Hematopoietic multipotent progenitor cell (in vitro differentiated cells): Measurements from ENCODE around the gene S100A14. TPM values are rescaled to one million over a fixed set of nuclear protein-coding genes. Genes with fewer than 3 reads are reported as not detected.
"Not testable (repeated sequence)": the region's sequence is repeated elsewhere in the genome, so short reads cannot be mapped to it uniquely, and the experiment has no call there.

Experiments
- DNase-seq, 3 donors: peaks; one replicate each; pipeline ENCODE4 v3.0.0-alpha.2; 2011 to 2015; ENCODE audit warnings: low read depth in 2 of 3, low spot score in 2 of 3
- total RNA-seq: library from RNA; depleted of rRNA; stranded (reverse); fragments of >200 nt; gene quantifications from one replicate; pipeline ENCODE4 v1.2.3, GENCODE V29; 2012

S100A14 gene
- total RNA-seq, 1 donor, result not detected

DNA sequence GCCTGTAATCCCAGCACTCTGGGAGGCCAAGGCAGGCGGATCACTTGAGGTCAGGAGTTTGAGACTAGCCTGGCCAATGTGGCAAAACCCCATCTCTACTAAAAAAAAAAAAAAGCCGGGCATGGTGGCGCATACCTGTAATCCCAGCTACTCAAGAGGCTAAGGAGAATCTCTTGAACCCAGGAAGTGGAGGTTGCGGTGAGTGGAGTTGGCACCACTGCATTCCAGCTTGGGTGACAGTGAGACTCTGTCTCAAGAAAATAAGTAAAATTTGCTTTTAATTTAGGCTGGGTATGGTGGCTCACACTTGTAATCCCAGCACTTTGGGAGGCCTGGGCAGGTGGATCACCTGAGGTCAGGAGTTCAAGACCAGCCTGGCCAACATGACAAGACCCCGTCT is 24.1 kb upstream of the S100A14 start:
- not testable (repeated sequence) for DNase-seq

DNA sequence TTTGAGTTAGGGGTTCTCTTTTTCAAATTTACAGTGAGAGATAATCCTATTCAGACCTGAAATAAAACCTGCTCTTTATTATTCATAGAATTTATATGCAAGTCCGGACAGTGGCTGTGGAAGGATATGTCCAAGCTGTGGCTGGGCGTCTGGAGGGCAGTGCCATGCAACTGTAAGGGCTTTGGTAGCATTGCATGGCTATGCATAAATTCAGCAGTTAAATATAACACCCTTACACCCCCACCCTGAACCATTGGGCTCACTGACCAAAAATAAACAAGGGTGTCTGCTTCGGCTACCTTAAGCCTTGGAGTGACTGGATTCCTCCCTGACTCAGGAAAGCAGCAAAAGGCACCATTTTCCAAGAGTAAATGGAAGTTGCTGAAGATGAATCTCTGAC is 23.2 kb upstream of the S100A14 start:
- DNase-seq, result no peak

DNA sequence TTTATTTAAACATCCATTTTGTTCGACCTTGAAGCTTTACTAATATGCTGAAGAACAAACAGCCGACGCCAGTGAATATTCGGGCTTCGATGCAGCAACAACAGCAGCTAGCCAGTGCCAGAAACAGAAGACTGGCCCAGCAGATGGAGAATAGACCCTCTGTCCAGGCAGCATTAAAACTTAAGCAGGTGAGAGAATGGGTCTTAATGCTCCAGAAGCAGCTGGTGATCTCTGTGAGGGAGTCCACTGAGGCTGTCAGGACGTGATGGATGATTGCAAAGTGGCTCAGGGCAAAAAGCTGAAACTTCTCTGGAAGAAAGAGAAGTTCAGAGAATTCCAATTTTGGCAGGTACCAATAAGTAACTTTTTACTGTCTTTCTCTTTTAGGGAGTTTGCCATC is 22.1 kb upstream of the S100A14 start:
- DNase-seq, result no peak

DNA sequence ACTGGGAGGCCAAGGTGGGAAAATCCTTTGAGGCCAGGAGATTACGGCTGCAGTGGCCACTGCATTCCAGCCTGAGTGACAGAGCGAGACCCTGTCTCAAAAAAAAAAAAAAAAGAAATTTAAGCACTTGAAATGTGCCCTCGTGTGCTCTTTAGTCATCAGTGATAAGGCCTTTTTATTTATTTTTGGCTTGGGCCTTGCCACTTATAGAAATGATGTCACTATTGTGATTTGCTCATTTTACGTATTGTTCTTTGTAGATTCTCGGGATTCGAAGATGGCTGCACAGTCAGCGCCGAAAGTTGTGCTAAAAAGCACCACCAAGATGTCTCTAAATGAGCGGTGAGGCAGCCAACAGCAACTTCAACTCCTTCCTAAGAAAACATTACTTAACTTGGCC is 20.2 kb upstream of the S100A14 start:
- no peak for DNase-seq

DNA sequence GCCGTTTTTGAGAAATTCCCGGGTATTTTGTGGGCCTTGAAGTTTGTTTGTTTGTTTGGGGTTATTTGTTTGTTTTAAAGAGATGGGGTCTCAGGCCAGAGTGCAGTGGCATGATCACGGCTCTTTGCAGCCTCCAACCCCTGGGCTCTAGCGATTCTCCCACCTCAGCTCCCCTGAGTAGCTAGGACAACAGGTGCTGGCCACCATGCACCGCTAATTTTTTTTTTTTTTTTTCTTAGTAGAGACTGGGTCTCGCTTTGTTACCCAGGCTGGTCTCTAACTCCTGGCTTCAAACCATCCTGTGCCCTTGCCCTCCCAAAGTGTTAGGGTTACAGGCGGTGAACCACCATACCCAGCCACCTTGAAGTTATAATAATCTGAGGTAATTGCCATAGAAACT is 19.7 kb upstream of the S100A14 start:
- DNase-seq, result no peak

DNA sequence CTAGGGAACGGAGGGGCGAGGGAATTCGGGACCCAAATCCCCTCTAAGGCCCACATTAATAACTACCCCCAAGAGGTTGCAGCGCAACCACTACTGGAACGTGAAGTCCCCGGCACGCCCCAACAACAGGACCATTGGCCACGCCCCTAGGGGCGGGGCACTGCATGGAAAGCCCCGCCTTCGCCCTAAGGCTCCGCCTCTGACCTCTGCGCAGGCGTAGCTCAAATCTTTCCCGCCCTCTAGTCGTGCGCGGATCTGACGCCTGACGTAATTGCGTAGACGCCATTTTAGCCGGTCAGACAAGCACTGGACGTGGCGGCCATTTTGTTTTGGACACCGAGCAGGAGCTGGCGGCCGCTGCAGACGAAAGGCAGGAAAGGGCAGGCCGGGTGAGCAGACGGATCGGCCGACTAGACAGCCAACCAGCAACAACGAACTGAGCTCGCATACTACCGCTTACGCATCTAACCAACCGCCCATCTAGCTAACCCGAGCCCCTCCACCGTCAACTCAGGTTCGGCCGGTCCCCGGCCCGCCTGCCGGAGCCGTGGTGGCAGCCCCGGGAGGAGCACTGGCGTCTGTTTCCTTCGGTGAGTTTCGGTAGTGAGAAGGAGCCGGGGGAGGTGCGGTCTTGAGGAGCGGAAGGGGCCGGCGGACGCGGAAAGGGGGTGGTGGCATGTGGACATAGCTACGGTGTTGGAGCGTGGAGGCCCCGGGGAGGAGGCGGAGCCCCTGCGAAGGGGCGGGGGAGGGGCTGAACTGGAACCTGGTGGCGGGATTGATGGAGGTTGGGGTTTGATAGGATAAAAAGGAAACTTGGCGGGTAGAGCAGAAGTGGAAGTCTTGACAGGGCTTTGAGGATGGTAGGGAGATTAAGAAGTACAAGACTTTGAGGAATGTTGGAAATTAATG is 17.9 kb upstream of the S100A14 start, which contains the start of gene CHTOP:
Gene CHTOP (plus strand): TSS at position 313 of the 912 bp plus-strand sequence. CDS start 2,523 bp downstream, outside the sequence.
- DNase-seq, result peak; percentile 97 to 98 (median 98)

DNA sequence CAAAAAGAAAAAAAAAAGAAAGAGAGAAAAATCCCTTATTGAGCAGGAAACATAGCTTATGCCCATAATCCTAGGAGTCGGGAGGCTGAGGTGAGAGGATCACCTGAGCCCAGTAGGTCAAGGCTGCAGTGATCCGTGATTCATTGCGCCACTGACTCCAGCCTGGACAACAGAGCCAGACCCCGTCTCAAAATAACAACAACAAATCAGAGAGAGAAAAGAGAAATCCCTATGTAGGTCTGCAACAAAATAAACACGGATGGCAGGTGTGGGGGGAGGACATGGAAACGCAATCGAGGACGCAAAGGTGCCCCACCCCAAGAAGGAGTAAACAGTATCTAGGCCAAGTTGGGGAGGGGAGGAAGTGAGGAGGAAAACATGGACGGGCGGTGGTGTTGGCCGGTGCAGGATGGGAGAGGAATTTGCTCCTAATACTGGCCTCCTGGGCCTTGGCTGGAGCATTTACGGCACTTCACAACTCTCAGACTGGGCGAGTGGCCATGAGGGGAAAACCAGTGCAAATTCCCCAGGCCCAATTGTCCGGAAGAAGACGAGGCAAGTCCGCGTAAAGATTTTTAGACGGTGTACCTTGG is 17.1 kb upstream of the S100A14 start:
- DNase-seq, result no peak

DNA sequence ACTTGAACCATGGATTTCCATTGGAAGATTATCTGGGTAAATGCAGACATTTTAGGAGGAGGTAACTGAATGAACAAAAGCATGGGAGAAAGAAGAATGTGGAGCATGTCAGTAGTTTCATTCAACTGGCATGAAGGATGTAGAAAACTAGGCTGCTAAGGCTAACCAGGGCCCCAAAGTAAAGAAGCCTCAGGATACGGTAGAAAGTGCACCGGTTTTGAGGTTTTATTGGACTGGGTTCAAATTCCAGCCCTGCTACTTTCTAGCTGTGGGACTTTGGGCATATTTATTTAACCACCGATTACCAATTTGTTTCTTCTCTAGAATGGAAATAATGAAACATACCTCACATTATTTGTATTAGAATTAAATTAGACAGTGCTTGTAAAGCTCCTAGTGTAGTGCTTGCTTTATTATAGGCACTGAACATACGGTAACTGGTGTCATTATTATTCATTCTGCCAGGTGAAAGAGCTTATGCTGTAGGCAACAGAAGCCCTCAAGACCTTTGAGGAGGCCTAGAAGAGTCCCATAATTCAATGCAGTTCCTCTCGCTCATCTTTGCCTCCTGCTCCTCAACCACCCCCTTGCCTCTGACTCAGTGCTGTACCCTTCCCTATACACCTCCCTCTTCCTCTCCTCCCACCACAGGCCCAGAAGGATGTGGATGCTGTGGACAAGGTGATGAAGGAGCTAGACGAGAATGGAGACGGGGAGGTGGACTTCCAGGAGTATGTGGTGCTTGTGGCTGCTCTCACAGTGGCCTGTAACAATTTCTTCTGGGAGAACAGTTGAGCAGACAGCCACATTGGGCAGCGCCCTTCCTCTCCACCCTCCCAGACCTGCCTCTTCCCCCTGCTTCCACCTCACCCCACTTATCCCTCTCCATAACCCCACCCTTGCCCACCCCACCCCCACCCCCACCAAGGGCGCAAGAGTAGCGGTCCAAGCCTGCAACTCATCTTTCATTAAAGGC is 15.2 kb upstream of the S100A14 start:
- DNase-seq, result no peak

DNA sequence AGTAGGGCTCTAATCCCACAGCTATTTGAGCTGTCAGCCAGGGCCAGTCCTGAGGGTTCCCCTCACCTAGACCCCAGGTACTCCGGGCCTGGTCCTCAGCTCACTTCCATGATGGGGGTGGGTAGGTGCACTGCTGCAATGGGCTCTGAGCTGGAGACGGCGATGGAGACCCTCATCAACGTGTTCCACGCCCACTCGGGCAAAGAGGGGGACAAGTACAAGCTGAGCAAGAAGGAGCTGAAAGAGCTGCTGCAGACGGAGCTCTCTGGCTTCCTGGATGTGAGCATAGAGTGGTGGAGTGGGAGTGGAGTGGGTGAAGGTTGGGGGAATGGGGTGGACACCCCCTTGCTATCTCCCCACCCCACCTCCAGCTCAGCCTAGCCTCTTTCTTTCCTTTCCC is 14.3 kb upstream of the S100A14 start:
- no peak for DNase-seq

DNA sequence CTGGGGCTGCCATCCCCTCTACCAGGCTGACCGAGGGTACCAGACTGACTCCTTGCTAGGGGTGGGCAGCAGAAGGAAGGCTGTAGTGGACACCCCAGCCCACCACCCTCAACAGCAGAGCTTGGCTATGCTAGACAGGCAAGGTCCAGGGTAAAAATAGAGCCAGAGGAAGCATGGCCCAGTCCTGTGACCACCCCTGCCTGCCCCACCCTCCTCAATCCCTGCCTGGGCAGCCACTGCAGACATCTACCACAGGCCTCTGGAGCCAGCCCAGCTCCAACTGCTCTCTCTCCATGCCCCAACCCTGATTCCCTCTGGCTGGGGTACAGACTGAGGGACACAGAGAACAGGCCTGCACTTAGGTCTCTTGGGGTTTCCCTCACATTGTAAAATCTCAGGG is 13.8 kb upstream of the S100A14 start:
- no peak for DNase-seq

DNA sequence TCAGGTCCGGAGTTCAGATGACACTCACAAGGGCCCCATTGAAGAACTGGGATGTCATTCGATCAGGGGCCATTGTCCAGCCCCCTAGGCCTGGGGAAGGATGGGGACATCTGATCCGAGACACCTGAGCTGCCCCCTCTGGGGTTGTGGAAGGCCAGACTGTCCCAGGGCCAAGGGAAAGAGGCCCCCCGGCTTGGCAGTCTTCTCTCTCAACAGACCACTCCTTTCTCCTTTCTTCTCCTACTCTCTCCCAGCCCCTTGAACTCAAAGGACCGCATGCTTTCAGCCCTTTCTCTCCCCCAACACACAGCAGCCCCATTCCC is 13.2 kb upstream of the S100A14 start:
- no peak for DNase-seq

DNA sequence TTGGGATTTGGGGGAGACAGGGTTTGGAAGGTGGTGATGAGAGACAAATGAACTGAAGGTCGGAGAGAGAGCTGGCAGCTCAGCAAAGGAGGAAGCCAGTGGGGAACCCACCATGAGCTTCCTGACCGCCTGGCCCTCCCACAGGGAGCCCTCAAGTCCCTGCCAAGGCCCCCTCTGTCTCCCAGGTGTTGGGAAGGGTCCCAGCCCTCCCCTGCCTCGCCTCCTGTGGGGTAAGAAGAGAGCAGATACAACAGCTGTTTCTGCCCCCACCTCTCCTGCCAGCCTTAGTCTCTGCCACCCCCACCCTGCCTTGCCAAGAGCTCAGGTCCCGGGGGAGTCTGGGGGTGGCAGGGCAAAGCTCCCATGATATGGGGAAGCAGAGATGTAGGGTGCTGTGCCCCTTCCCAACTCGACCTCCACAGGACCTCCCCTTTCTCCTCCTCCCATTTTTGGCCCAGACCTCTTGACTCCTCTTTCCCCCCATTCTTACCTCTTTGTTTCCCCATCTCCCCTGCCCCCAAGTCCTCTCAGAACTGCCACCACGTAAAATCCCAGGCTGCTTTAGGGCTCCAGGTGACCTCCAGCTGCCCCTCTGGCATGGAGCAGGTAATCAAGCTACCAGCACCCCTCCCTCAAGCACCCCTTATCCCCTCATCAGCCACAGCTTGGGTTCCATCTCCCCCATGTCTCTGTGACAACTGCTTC is 12.7 kb upstream of the S100A14 start:
- DNase-seq, result no peak

DNA sequence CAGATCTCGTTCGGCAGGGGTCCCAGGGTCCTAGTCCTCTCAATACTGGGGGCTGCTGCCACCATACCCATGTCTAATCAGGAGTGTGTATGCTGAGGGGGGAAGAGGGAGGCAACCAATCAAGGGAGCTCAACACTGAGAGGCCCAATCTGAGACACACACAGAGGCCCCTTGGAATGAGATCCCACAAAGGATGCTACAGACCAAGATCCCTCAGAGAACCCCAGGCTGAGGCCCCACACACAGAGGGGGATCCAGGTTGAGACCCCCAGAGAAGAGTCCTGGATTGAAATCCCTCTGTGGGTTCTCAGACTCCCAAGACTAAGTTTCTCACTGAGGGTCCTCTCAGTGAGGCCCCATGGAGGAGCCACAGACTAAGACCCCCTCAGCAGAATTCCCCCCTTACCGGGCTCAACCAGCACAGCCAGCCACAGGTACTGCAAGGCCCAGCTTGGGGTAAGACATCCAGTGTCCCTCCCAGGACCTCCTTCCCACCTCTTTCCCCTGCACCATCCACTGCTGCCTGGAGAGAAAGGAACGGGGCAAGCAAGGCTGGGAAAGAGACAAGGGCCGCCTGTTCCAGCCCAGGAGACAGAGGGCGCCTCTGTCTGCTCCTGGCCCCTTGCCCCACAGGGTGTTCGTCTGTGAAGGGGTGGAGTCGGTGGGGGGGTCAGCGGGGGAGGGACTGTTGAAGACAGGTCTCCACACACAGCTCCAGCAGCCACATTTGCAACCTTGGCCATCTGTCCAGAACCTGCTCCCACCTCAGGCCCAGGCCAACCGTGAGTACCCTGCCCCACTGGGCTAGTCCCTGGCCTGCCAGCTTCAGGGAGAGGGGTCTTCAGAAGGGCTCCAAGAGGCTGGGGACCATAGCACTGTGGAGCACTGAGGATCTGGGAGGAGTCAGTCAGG is 11.8 kb upstream of the S100A14 start, which contains the start of gene S100A1:
Gene S100A1 (plus strand): TSS at position 720 of the 912 bp plus-strand sequence. CDS start 2,088 bp downstream, outside the sequence.
- DNase-seq, result no peak

DNA sequence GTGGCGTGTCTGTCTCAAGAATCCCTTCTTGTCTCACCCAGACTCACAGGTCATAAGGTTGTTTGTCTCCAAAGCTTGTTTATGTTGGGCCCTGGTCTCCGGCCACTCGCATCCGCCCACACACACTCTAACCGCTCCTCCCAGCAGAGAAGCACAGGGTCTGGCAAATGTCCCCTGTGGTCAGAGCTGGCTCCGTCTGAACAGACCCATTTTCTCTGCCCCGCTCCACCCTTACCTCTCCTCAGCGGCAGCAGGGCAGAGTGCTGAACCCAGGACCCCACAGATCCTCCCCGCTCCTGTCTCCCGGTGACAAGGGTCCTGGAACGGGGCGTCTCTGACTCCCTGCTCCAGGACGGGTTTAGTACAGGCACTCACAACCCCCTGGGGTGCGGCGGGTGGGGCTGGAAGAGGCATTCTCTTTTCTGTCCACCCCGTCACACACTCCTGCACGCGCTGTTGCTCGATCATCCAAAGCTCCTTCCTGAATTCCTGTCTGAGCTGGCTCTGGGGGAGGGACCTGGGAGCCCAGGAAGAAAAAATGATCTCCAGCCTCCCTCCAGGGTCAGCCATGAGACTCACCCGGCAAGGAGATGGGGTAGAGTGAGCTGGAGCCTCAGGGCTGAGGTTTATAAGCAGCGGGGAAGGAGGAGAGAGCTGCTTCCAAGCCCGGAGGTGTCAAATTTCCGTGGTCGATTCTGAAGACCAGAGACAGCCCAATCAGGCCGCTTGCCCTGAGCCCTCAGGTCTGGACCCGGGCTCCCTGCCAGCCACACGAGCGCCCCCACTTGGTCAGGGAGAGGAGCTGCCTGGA is 11.0 kb upstream of the S100A14 start, which contains the start of gene S100A13:
Gene S100A13 (minus strand): TSS at position 602 of the 811 bp plus-strand sequence. CDS start 1,033 bp downstream, outside the sequence.
- DNase-seq, result peak in 2 of 3 donors; percentile 44 to 62

DNA sequence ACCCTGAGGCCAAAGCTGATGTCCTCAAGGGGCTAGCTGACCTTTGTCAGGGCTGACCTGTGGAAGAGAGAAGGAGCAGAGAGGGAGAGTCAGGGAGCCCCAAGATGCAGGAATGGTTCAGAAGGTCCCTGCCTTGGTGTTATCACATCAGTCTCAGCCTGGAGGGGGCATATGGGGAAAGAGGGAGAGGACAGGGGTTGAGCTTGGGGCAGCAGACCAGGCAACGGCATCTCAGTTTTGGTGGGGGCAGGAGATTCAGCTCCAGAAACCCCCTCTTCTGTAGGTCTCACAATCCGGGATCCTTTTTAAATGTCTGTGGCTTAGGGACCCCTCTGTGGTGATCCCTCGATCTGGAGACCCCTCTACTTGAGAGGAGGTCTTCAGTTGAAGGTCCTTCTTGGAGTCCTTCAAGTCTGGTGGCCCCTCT is 10.4 kb upstream of the S100A14 start:
- DNase-seq, result no peak

DNA sequence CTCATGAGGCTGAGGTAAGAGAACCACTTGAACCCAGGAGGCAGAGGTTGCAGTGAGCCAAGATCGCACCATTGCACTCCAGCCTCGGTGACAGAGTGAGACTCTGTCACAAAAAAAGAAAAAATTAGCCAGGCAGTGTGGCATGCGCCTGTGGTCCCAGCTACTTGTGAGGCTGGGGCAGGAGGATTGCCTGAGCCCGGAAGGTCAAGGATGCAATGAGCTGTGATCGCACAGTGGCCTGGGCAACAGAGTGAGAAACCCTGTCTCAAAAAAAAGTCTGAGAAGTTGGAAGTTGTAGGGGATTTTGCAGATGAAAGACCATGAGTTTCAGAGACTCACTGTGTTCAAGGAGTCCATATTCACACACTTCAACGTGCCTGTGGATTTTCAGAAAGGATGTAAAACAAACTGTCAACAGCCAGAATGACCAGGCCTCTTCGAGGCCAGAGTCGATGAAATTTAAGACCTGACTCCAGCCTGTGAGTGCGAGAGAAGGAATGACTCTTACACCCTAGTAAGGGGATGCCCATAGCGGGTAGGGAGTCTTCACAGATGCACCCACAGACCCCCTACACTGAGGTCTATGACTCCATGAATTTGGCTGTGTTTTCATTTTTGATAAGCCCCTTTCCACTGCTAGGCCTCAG is 9.0 kb upstream of the S100A14 start:
- no peak for DNase-seq

DNA sequence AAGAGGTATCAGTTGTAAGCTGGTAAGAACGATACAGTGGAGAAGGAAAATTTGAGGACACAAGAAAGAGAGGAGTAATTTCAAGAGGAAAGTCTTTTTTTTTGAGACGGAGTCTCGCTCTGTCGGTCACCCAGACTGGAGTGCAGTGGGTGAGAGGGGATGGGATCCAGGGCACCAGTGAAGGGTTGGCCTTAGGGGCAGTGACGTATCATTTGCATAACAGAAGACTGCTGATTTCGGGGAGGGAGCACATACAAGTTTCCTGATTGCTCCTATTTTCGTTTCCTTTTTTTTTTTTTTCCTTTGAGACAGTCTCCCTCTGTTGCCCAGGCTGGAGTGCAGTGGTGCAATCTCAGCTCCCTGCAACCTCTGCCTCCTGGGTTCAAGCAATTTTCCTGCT is 7.0 kb upstream of the S100A14 start:
- no peak for DNase-seq

DNA sequence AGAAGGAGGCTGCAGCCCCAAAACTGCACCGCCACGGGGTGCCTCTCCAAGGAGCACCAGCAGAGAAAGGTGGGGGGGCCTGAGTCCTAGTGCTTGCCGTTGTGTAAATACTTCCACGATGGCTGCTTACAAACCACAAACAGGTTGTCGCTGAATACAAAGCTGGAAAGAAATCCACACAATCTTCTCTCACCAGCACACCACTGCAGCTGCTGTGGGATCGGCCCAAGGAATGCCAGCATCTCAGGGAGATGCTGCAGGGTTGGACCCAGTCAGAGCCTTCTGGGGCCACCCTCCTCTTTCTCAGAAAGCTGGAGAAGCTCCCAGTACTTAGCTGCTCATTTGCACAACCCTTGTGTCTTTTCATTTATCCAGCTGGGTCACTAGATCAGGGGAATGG is 3.0 kb upstream of the S100A14 start:
- no peak for DNase-seq
